ENCODE data around the gene FBXO30. TPM values are rescaled to one million over a fixed set of nuclear protein-coding genes. Genes with fewer than 3 reads are reported as not detected.

FBXO30 gene
- total RNA-seq, 1 donor from 2014 or later: 9.1 TPM

DNA sequence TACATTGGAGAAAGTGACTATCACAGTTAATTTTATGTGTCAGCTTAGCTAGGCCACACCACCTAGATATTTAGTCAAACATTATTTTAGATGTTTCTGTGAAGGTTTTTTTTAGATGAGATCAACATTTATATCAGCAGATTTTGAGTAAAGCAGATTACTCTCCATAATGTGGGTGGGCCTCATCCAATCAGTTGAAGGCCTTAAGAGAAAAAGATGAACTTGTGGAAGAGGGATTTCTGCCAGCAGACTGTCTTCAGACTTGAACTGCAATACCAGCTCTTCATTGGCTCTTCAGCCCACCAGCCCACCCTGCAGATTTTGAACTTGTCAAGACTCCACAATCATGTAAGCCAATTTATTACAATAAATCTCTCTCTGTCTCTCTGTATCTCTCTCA is 25.1 kb upstream of the FBXO30 start:
- Histone ChIP-seq H3K4me3 (no peak overlapping the region), H3K9me3 (no peaks in the 10 kb centered on the region), H3K4me1 (no peaks in the 10 kb centered on the region), H3K27me3 (no peaks in the 10 kb centered on the region), H3K27ac (no peak overlapping the region), H3K36me3 (no peaks in the 10 kb centered on the region)
- DNase-seq (ENCODE audit: extremely low spot score in 2 of 2): no peak
- intact Hi-C loops (cut with DNase I): no loop called here
- TF ChIP-seq POLR2A (IDR thresholded peaks at IDR 0.05): no peak
- TF ChIP-seq, protein P1, sequence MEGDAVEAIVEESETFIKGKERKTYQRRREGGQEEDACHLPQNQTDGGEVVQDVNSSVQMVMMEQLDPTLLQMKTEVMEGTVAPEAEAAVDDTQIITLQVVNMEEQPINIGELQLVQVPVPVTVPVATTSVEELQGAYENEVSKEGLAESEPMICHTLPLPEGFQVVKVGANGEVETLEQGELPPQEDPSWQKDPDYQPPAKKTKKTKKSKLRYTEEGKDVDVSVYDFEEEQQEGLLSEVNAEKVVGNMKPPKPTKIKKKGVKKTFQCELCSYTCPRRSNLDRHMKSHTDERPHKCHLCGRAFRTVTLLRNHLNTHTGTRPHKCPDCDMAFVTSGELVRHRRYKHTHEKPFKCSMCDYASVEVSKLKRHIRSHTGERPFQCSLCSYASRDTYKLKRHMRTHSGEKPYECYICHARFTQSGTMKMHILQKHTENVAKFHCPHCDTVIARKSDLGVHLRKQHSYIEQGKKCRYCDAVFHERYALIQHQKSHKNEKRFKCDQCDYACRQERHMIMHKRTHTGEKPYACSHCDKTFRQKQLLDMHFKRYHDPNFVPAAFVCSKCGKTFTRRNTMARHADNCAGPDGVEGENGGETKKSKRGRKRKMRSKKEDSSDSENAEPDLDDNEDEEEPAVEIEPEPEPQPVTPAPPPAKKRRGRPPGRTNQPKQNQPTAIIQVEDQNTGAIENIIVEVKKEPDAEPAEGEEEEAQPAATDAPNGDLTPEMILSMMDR (IDR thresholded peaks at IDR 0.05): no peak
- no peak for TF ChIP-seq POLR2AphosphoS5 (IDR thresholded peaks at IDR 0.05; ENCODE audit: insufficient read depth in 1 of 2, low read depth in 1 of 2)

DNA sequence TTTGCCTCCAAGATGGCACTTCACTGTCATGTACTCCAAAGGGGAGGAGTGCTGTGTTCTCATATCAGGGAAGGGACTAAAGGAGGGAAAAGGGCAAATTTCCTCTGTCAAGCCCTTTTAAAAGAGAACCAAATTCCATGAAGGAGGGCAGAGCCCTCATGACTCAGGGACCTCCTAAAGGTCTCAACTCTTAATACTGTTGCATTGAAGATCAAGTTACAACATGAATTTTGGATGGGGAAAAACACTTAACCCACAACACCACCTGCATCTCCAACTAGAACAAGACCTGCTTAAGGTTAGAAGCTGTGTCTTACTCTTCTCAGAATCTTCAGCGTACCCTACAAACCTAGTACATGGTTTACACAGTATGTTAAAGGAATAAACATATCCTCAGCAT is 23.7 kb upstream of the FBXO30 start:
- no peaks in the 10 kb centered on the region for H3K36me3 ChIP-seq
- TF ChIP-seq POLR2AphosphoS5 (IDR thresholded peaks at IDR 0.05; ENCODE audit: insufficient read depth in 1 of 2, low read depth in 1 of 2) (no peak), POLR2A (IDR thresholded peaks at IDR 0.05) (no peak)
- TF ChIP-seq, protein P1 (IDR thresholded peaks at IDR 0.05): no peak
- H3K4me1 ChIP-seq: no peaks in the 10 kb centered on the region
- H3K27ac ChIP-seq: no peak overlapping the region
- no peak overlapping the region for H3K4me3 ChIP-seq
- no peaks in the 10 kb centered on the region for H3K27me3 ChIP-seq
- DNase-seq (ENCODE audit: extremely low spot score in 2 of 2): no peak
- intact Hi-C loops (cut with DNase I): no loop called here
- H3K9me3 ChIP-seq: no peaks in the 10 kb centered on the region

DNA sequence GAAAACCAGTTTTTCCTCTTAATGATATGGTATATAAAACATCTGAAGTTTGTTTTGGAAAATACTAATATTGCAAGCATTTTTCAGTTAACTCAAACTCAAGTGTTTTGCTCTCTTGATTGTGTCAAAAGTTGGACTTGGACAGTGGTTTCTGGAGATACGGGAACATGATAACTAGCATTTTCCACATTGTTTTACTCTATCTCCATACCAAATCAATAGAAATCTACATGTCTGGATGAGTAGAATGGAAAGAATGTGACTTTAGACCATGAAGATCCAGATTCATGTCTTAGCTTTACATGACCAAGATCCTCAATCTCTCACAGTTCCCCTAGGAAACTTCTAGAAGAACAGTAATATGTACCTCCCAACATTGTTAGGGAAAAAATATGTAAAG is 22.2 kb upstream of the FBXO30 start:
- intact Hi-C loops (cut with DNase I): no loop called here
- no peaks in the 10 kb centered on the region for H3K9me3 ChIP-seq
- TF ChIP-seq, protein P1 (IDR thresholded peaks at IDR 0.05): no peak
- TF ChIP-seq POLR2AphosphoS5 (IDR thresholded peaks at IDR 0.05; ENCODE audit: insufficient read depth in 1 of 2, low read depth in 1 of 2) (no peak), POLR2A (IDR thresholded peaks at IDR 0.05) (no peak)
- no peaks in the 10 kb centered on the region for H3K27me3 ChIP-seq
- DNase-seq (ENCODE audit: extremely low spot score in 2 of 2): no peak
- no peaks in the 10 kb centered on the region for H3K36me3 ChIP-seq
- no peak overlapping the region for H3K4me3 ChIP-seq
- no peak overlapping the region for H3K27ac ChIP-seq
- no peaks in the 10 kb centered on the region for H3K4me1 ChIP-seq

DNA sequence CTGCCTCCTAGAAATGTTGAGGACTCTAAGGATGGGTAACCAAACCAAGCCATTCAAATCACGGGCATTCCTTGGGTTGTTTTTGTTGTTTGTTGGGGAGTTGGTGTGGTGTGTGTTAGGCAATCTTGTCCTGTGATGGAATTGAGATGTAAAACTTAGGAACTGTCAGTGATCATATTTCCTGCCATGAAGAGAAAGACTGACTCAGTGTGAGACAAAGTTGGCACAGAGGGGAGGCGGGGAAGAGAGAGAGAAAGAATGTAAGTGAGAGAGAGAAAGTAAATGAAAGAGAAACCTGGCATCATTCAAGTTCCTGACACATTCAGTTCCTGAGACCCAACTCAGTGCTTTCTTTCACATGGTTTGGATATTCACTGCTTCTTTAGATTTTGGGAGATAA is 21.6 kb upstream of the FBXO30 start:
- H3K4me1 ChIP-seq: no peaks in the 10 kb centered on the region
- intact Hi-C loops (cut with DNase I): no loop called here
- H3K4me3 ChIP-seq: no peak overlapping the region
- H3K27me3 ChIP-seq: no peaks in the 10 kb centered on the region
- H3K36me3 ChIP-seq: no peaks in the 10 kb centered on the region
- no peak for DNase-seq (ENCODE audit: extremely low spot score in 2 of 2)
- H3K9me3 ChIP-seq: no peaks in the 10 kb centered on the region
- H3K27ac ChIP-seq: no peak overlapping the region
- TF ChIP-seq POLR2AphosphoS5 (IDR thresholded peaks at IDR 0.05; ENCODE audit: insufficient read depth in 1 of 2, low read depth in 1 of 2) (no peak), POLR2A (IDR thresholded peaks at IDR 0.05) (no peak)
- TF ChIP-seq, protein P1 (IDR thresholded peaks at IDR 0.05): no peak

DNA sequence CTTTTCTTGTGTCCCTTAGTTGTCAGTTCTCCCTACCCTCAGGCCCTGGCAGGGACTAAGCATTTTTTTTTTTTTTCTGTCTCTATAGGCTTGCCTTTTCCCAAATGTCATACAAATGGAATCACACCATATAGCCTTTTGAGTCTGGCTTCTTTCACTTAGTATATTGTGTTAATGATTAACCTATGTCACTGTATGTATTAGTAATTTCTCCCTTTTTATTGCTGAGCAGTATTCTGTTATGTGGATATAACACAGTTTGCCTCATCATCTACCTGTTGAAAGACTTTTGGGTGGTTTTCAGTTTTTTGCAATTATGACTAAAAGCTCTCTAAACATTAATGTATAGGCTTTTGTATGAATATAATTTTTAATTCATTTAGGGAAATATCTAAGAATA is 16.0 kb upstream of the FBXO30 start:
- no peak for DNase-seq (ENCODE audit: extremely low spot score in 2 of 2)
- TF ChIP-seq, protein P1 (IDR thresholded peaks at IDR 0.05): no peak
- TF ChIP-seq POLR2AphosphoS5 (IDR thresholded peaks at IDR 0.05; ENCODE audit: insufficient read depth in 1 of 2, low read depth in 1 of 2): no peak
- Histone ChIP-seq H3K4me3 (no peak overlapping the region), H3K27ac (no peak overlapping the region), H3K36me3 (no peaks in the 10 kb centered on the region), H3K27me3 (no peaks in the 10 kb centered on the region), H3K9me3 (no peaks in the 10 kb centered on the region), H3K4me1 (no peaks in the 10 kb centered on the region)
- intact Hi-C loops (cut with DNase I): no loop called here
